LoVo (cell line): ENCODE results near the gene EVI5.

ENCODE experiments used
- DNase-seq: peaks from one replicate; pipeline ENCODE4 v3.0.0-alpha.2; 2016; ENCODE audit warnings: low spot score

EVI5 gene

GRCh38 chr1:92483610-92484471, 301.1 kb downstream of the EVI5 start:
- DNase-seq: no peak

DNA sequence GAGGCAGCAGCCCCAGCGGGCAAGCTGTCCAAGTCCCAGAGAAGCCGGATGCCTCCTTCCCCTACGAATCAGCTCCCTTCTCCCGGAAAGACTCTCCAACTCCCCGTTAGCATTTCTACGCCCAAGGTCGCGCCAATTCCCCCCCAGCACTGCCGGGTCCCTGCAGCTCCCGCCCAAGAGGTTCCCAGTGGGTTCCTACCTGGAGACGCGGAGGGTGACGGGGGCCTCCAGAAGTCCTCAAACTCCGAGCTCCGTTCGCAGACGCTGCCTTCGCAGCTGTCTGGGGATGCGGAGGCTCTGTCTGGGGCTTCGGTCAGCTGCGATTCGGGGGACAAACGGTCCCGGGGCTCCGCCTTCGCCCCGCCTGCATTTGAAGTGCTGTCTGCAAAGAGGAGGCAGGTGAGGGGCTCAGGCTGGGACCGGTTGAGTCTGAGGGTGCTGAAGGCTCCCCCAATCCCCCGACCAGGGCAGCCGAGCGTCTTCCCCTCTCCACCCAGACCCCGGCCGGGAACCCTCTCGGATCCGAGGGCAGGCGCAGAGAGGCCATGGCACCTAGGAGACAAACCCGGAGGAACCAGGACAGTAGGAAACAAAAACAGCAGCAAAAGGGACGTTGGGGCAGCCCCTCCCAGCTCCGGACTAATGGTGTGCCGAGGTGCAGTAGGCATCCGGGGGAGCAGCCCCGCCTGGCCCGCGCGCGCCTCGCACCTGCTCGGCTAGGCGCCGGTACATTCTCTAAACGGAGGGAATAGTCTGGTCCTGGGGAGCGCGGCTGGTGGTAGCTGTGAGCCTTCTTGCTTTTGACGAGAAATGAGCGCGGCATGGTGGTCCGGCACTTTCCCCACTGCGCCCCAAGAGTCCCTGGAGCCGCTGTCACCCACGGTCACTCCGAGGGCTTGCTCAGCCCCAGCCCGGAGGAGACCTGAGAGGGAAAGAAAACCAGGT, 302.0 kb downstream of the EVI5 start:
- no peak for DNase-seq

GRCh38 chr1:92481971-92482664, 302.8 kb downstream of the EVI5 start:
- no peak for DNase-seq

DNA sequence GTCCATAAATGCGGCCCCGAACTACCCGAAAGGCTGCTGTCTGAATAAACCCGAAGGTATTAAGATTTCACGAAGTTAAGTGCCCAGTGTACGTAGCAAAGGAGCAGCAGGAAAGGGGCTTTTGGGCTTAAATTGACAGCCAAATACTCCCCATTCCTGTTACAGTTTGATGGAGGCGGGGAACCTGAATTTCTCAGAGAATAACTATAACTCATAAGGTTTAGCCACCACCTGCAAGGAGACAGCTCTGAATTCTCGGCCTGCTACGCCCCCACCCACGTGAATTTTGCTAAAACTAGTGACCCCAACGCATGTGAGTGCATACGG, 303.3 kb downstream of the EVI5 start:
- no peak for DNase-seq

DNA sequence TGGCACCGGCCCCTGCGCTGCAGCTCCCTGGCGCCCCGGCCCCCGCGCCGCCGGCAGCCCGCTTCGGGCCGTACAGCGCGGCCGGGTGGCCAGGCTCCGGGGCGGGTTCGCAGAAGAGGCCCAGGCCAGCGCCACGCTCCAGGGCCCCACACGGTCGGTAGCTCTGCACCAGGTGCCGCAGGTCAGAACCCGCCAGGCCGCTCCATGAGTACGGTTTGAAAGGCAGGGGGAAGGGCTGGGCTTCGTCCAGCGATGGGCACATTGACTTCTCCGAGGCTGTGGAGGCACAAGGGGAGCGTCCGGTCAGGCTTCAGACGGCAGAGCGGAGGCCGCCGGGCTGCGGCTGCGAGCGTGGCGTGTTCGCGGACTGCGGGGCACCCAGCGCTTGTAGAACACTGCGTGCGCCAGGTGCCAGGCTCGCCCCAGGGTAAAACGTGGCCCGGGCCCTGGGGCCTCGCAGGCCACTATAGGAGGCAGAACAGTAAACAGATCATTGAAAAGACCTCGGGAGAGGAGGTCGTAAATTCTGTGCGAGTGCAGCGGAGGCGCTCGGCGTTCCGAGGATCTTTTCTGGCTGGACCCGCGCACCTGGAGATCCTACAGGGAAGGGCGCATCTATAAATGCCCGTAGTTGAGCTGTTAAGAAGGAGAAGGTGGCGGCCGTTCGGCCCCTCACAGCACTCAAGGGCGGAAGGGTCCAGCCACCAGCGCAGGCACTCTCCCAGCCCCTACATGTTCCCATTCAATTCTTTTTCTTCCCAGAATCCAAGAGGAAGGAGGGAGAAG, 303.9 kb downstream of the EVI5 start:
- no peak for DNase-seq

DNA sequence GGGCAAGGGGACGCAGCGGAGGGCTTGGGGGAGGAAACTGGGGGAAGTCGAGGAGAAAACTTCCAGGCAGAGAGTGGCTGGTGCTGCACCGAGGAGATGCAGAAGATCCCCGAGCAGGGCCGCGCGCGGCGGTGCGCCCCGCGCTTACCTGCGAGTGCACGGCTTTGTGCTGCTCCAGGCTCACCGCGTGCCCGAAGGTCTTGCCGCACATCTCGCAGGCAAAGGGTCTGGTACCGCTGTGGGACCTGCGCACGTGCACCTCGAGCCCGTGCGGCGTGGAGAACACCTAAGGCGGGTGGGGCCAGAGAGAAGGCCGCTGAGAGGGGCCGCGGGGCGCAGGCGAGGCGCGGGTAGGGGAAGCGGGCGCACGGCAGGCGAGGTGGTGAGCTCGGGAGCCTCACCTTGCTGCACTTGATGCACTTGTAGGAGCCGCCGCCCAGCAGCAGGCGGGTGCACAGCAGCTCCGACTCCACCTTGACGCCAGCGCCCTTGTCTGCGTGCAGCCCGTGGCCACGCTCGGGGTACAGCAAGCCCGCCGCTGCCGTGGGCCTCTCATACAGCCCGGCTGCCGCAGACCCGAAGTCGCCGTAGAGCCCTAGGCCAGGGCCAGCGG, 304.6 kb downstream of the EVI5 start:
- DNase-seq: no peak

DNA sequence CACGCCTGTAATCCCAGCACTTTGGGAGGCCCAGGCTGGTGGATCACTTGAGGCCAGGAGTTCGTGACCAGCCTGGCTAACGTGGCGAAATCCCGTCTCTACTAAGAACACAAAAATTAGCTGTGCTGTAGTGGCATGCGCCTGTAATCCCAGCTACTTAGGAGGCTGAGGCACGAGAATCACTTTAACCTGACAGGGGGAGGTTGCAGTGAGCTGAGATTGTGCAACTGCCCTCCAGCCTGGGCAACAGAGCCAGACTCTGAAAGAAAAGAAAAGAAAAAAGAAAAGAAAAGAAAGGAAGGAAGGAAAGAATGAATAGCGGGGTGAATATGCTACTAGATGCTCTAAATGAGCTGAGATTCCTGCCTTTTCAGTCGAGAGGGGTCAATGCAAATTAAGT, 305.3 kb downstream of the EVI5 start:
- no peak for DNase-seq

DNA sequence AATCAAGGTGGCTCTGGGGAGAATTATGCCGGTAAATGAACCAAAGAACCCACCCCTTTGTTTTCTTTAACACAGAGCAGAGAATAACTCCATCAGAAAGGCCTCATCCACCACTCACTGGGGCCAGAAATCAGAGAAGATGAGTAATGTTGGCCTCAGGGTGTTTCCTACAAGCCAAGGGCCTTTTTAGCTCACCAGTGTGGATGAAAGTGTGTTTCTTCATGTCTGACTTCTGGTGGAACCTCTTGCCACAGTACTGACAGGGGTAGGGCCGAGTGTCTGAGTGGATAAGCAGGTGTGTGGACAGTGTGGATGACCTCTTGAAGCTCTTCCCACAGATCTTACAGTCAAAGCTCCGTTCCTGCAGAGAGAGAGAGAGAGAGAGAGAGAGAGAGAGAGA, 306.5 kb downstream of the EVI5 start:
- DNase-seq: no peak

DNA sequence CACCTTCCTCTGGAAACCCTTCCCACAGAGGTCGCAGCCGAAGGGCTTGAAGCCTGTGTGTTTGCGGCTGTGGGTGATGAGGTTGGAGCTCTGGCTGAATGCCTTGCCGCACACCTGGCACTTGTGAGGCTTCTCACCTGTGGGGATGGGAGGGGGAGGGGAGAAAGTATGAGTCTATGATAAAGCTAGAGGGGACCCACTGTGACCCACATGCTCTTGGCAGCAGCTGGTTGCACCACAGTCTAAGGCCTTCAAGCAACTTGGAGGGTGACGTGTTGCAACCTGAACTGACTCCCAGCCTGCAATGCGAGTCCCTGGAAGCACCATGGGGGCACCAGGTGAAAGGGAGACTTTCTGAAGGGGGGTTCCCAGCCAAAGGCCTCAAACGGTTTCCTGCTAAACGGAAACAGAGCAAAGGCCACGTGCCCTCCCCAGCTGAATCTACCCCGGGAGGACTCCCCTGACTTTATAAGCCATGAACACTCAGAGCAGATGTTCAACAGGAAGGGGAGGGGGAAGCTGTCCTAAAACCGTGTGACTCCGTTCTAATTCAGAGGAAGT, 308.8 kb downstream of the EVI5 start:
- DNase-seq: no peak

DNA sequence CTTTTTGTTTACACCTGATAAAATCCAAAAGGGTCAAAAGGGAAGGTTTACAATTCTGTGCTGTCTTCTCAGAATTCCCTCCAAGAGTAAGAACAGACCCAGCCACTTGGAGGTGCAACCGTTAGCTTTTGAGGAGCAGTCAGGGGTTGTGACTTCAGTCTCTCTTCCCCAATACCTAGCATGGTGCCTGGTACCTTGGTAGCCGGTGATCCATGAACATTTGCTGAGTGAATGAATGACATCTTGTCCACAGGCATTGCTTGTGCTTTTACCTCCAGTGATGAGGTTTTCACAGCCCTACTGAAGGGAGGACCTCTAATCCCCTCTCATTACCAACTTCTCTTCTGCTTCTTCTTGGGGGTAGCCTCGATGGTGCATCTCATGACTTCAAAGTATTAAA, 309.9 kb downstream of the EVI5 start:
- no peak for DNase-seq

DNA sequence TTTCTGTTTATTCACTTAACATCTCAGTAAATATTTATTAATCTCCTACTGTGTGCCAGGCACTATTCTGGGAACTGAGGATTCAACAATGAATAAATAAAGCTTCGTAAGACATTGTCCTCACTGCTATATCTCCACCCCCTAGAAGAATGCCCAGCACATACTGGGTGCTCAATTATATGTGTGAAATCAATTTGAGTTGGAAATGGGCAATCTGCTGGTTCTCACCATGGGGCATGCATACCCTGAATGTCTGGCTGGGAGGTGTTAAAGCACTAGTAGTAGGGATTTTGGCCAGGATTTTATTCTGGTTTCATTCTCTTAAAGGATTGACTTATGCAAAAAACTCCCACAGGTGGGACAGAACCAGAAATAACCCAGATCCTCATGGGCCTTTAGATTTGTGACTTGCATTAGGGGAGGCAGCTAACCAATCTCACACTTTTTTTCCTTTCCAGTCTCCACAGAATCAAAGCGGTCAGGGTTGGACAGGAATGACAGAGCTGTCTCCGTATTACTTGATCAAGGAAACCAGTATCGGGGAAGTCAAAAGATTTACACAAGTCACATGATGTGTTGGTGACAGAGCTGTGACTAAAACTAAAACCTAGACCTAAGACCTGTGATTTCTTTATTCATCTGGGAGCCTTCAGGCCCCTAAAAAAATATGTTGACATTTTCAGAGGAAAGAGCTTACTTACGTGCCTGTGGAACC, 311.0 kb downstream of the EVI5 start:
- no peak for DNase-seq

GRCh38 chr1:92470216-92470615, 314.7 kb downstream of the EVI5 start:
- no peak for DNase-seq

DNA sequence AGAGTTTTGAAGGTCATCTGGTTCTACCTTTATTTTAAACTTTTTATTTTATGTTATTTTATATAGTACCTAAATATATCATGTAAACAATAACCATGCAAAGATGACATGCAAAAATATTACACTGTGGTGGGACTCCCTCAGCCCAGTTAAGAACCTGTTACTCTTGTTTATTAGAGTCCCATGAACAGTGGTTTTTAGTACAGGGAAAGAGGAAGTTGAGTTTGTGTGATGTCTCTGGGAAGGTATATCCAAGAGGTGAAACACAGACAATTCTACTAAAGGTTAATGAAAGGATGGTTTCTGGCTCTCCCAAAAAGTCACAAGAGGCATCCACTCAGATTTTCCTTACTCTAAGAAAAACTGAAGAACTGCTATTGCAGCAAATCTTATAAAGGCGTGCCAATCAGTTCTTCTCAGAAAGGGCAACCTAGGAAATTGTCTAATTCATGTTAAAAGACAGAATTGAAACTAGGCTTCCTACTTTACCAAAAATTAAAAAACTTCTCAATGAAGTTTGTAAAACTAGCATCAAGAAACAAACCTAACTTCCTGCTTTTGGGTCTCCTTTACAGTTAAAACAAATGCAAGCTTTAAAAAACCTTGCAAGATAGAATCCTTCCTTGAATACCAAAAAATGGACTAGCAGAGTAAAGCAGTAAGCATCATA, 318.1 kb downstream of the EVI5 start:
- no peak for DNase-seq

GRCh38 chr1:92465256-92465647, 319.7 kb downstream of the EVI5 start:
- no peak for DNase-seq

- DNase-seq: no peak
Observed at GRCh38 chr1:92464588-92465255, 320.2 kb downstream of the EVI5 start.

GRCh38 chr1:92461364-92462097, 323.4 kb downstream of the EVI5 start:
- DNase-seq: no peak

DNA sequence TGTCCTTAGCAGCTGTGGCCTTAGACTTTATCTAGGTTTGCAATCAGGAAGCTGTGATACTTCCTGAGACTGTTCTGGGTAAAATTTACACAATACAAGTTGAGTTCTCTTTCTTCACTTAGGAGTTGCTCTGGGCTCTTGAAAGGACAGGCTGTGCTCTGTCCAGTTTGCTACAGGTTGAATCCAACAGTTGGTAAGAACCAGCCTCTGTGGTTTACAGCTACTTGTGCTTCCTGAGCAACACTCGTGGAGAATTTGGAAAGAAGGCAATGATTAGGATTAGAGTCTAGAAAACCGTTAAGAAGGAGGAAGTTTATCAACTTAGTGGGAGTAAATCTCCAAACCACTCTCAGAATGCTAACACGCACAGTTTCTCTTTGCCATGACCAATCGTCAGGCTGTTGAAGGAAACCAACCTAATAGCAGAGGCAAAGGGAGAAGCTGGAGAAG, 325.0 kb downstream of the EVI5 start:
- DNase-seq: no peak
